ENCODE measurements around the gene CDKN2AIPNL. TPM values are rescaled to one million over a fixed set of nuclear protein-coding genes. Genes with fewer than 3 reads are reported as not detected.

The CDKN2AIPNL gene
- polyA plus RNA-seq, 1 of the 3 experiments (the other 2 are of a cell fraction) = 23.3 TPM

DNA sequence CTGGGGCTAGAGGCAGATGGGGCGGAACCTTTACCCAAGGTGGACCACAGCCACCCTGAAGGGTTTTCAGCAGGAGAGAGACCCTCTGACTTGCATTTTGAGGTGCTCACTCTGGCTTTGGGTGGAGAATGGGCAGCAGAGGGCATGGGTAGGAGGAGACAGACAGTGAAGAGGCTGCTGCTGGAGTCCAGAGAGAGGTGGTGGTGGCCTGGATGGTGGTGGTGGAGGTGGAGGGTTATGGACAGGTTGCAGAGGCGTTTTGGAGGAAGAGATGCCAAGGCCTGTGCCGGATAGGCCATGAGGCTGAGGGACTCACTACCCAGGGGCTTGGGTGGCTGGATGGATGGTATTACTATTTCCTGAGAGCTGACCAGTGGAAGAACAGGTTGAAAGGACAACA, 46.1 kb upstream of the CDKN2AIPNL start:
- Histone ChIP-seq H3K79me2 (ENCODE audit: insufficient read depth) (no peaks in the 10 kb centered on the region), H3F3A (replicated peaks; ENCODE audit: insufficient read depth) (peaks cover 5% of the 10 kb centered on the region), H3K9me3 (no peaks in the 10 kb centered on the region), H2AFZ (ENCODE audit: low read depth) (no peak overlapping the region), H3K27me3 (ENCODE audit: insufficient read depth) (no peaks in the 10 kb centered on the region), H3K36me3 (replicated peaks in 1 of 2; ENCODE audit: control insufficient read depth in 1 of 2, insufficient read depth in 2 of 2, low read length in 1 of 2) (no peaks in the 10 kb centered on the region), H3K9ac (no peak overlapping the region), H3K4me2 (0 out of 2 replicates have a peak overlapping the region, but pooled peaks have one; percentile 52), H4K20me1 (ENCODE audit: insufficient read depth) (no peaks in the 10 kb centered on the region), H3K9me2 (no peaks in the 10 kb centered on the region), H3K27ac (ENCODE audit: low read depth in 2 of 2, low read length in 1 of 2) (no peak overlapping the region), H3K4me3 (ENCODE audit: low read depth in 2 of 2, low read length in 1 of 2) (no peak overlapping the region), H3K4me1 (ENCODE audit: control insufficient read depth in 1 of 2, insufficient read depth in 2 of 2, low read depth in 1 of 2, low read length in 1 of 2) (peaks cover 13 to 19% of the 10 kb centered on the region in 2 experiments; a peak in 2 of 4 replicates)
- no peak for DNase-seq
- POLR2A ChIA-PET = no interaction called here
- TF ChIP-seq, protein P1, sequence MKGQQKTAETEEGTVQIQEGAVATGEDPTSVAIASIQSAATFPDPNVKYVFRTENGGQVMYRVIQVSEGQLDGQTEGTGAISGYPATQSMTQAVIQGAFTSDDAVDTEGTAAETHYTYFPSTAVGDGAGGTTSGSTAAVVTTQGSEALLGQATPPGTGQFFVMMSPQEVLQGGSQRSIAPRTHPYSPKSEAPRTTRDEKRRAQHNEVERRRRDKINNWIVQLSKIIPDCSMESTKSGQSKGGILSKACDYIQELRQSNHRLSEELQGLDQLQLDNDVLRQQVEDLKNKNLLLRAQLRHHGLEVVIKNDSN (IDR thresholded peaks at IDR 0.05; ENCODE audit: borderline replicate concordance, low read depth) = no peak
- TF ChIP-seq MXI1 (IDR thresholded peaks at IDR 0.05; ENCODE audit: low read depth, low read length) (no peak), TAF1 (IDR thresholded peaks at IDR 0.05; ENCODE audit: borderline replicate concordance, low read depth, low read length) (no peak), RAD21 (IDR thresholded peaks at IDR 0.05; ENCODE audit: low read length) (no peak), MAX (IDR thresholded peaks at IDR 0.05; ENCODE audit: low read depth) (no peak), FOXM1 (IDR thresholded peaks at IDR 0.05; ENCODE audit: low read depth) (no peak), POLR2AphosphoS5 (IDR thresholded peaks at IDR 0.05; ENCODE audit: low read depth, low read length) (no peak), JUND (IDR thresholded peaks at IDR 0.05) (no peak)
- TF ChIP-seq, protein P2, sequence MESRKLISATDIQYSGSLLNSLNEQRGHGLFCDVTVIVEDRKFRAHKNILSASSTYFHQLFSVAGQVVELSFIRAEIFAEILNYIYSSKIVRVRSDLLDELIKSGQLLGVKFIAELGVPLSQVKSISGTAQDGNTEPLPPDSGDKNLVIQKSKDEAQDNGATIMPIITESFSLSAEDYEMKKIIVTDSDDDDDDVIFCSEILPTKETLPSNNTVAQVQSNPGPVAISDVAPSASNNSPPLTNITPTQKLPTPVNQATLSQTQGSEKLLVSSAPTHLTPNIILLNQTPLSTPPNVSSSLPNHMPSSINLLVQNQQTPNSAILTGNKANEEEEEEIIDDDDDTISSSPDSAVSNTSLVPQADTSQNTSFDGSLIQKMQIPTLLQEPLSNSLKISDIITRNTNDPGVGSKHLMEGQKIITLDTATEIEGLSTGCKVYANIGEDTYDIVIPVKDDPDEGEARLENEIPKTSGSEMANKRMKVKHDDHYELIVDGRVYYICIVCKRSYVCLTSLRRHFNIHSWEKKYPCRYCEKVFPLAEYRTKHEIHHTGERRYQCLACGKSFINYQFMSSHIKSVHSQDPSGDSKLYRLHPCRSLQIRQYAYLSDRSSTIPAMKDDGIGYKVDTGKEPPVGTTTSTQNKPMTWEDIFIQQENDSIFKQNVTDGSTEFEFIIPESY (IDR thresholded peaks at IDR 0.05; ENCODE audit: borderline replicate concordance, low read depth) = no peak
- CTCF ChIA-PET = interaction anchor here (0.6 kb wide), 1 partner anchor 10 kb away, joined by 3 read pairs; no protein-coding TSS in a partner anchor
- WGBS (ENCODE audit: low lambda C conversion rate) = 83% methylated on average over 2 of the region's 3 CpGs

DNA sequence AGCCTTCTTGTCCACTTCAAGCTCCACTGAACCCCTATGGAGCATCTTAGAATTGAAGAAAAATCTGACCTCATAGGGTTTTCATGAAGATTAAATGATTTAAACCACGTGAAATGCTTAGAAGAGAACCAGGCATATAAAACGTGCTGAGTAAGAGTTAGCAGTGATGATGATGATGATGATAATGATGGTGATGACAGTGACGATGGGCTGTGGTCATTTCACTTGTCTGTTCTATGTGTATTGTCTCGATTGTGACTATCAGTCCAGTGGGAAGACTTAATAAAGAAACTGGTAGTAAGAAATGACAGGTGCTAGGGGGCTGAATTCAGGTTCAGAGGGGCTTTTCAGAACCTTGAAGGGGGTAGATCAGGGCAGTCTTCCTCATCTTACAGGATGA, 45.1 kb upstream of the CDKN2AIPNL start:
- H3K36me3 ChIP-seq (replicated peaks in 1 of 2; ENCODE audit: control insufficient read depth in 1 of 2, insufficient read depth in 2 of 2, low read length in 1 of 2) = no peaks in the 10 kb centered on the region
- no peak overlapping the region for H3K4me2 ChIP-seq
- H3K4me1 ChIP-seq (ENCODE audit: control insufficient read depth in 1 of 2, insufficient read depth in 2 of 2, low read depth in 1 of 2, low read length in 1 of 2) = peaks cover 16 to 18% of the 10 kb centered on the region in 2 experiments; a peak in 3 of 4 replicates
- WGBS (ENCODE audit: low lambda C conversion rate) = 60% methylated on average over 4 of the region's 4 CpGs
- no peak for DNase-seq
- H2AFZ ChIP-seq (ENCODE audit: low read depth) = no peak overlapping the region
- TF ChIP-seq RAD21 (IDR thresholded peaks at IDR 0.05; ENCODE audit: low read length) (no peak), SMC3 (IDR thresholded peaks at IDR 0.05; ENCODE audit: low read depth, low read length) (no peak), EZH2phosphoT487 (IDR thresholded peaks at IDR 0.05; ENCODE audit: borderline replicate concordance, low read depth) (no peak)
- TF ChIP-seq, protein P2 (IDR thresholded peaks at IDR 0.05; ENCODE audit: borderline replicate concordance, low read depth) = no peak
- no peaks in the 10 kb centered on the region for H3K27me3 ChIP-seq (ENCODE audit: insufficient read depth)
- H3F3A ChIP-seq (replicated peaks; ENCODE audit: insufficient read depth) = peaks cover 5% of the 10 kb centered on the region
- no peaks in the 10 kb centered on the region for H3K9me3 ChIP-seq
- H3K27ac ChIP-seq (ENCODE audit: low read depth in 2 of 2, low read length in 1 of 2) = no peak overlapping the region
- CTCF ChIA-PET = interaction anchor here (0.7 to 1.4 kb wide), 2 partner anchors 118 to 130 kb away, joined by 3 to 4 read pairs; no protein-coding TSS in a partner anchor
- POLR2A ChIA-PET = interaction anchor here (0.6 kb wide), 2 partner anchors 50 to 231 kb away, joined by 3 read pairs; no protein-coding TSS in a partner anchor
- no peaks in the 10 kb centered on the region for H3K79me2 ChIP-seq (ENCODE audit: insufficient read depth)
- no peaks in the 10 kb centered on the region for H4K20me1 ChIP-seq (ENCODE audit: insufficient read depth)
- no peak overlapping the region for H3K4me3 ChIP-seq (ENCODE audit: low read depth in 2 of 2, low read length in 1 of 2)
- no peak overlapping the region for H3K9ac ChIP-seq
- H3K9me2 ChIP-seq = no peaks in the 10 kb centered on the region

All from SK-N-SH (cell line).